GM21447 (cell line): ENCODE data around the gene TRA2B.
"Not testable (repeated sequence)": the region's sequence is repeated elsewhere in the genome, so short reads cannot be mapped to it uniquely, and the experiment has no call there.

Experiments used
- ATAC-seq: cut with Tn5 transposase; IDR thresholded peaks from one replicate; pipeline ENCODE4 v1.9.1; 2021; ENCODE audit not compliant: unreplicated experiment

The TRA2B gene

GRCh38 chr3:185928496-185928895, 9.3 kb downstream of the TRA2B start:
- peak; percentile 39 for ATAC-seq

GRCh38 chr3:185927501-185928200, 10.2 kb downstream of the TRA2B start:
- no peak for ATAC-seq

- ATAC-seq: no peak
Measured at GRCh38 chr3:185926445-185926844, 11.4 kb downstream of the TRA2B start.

DNA sequence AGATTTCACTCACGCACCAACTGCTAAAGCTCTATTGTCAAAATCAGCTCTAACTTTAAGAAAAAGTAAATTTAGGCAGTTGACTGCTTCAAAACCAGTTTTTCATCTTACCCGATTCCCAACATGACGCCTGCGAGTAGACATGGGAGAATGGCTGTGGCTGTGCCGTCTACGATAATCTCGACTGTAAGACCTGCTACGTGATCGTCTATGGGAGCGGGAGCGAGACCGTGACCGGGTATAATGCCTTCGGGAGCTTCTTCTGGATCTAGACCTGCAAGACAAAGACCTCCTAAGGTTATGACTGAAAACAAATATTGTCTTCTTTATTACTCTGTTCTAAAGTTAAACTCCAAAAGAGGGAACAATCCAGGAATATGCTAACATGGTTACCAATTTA, 12.5 kb downstream of the TRA2B start:
- ATAC-seq: no peak

- no peak for ATAC-seq
Measured at GRCh38 chr3:185924375-185924774, 13.4 kb downstream of the TRA2B start.

DNA sequence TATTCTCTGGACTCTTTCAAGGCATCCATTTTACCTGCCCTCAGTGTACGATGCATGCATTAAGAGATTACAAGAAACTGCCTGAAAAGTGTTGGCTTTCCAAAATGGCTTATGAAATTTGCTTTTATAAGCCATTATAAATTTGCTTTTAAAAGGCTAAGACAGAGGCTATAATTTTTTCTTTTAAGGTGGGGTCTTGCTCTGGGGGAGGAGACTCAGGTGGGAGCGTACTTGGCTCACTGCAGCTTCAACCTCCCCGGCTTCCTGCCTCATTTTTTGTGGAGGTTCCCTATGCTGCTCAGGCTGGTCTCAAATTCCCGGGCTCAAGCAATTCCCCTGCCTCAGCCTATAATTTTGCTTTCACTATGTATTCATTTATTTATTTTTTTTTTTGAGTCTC, 17.6 kb downstream of the TRA2B start:
- no peak for ATAC-seq

GRCh38 chr3:185916042-185916833, 21.6 kb downstream of the TRA2B start:
- no peak for ATAC-seq

- no peak for ATAC-seq
Measured at GRCh38 chr3:185915642-185916041, 22.2 kb downstream of the TRA2B start.

- no peak for ATAC-seq
Measured at GRCh38 chr3:185914911-185915629, 22.7 kb downstream of the TRA2B start.

DNA sequence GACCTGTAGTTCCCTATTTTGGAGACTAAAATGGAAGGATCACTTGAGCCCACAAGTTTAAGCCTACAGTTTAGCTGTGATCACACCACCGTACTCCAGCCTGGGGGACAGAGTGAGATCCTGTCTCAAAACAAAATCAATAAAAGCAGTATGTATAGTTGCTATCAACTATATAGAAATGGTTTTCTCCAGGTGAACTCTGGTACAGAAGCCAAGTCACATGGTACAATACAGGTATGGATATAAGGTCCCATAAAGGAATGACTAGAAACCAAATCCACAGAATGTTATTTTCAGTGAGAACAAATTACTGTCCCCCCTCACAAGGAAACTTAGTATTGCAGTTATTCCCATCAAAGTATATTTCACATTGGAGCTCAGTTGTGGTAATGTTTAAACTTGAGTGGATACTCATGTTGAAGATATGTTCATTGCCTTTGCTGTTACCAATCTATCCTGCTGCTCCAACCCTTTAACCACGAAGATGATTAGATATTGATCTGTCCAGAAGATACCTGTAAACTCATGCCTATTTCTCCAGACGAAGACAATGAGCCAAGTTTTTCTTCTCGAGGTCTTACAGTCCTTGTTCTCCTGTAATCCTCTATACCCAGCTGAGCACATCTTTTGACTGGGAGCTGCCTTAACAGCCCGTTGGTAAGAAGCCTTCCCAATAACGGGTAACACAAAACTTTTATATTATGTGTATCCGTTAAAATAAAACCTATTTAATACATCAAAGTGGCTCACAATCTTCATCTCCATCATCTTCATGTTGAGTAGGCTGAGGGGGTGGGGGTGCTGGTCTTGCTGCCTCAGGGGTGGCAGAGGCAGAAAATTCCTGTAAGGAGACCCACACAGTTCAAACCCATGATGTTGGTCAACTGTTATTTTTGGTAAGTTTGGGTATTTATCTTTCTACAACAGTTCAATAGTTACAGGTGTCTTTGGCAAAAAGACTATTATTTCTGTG, 24.6 kb downstream of the TRA2B start:
- no peak for ATAC-seq

DNA sequence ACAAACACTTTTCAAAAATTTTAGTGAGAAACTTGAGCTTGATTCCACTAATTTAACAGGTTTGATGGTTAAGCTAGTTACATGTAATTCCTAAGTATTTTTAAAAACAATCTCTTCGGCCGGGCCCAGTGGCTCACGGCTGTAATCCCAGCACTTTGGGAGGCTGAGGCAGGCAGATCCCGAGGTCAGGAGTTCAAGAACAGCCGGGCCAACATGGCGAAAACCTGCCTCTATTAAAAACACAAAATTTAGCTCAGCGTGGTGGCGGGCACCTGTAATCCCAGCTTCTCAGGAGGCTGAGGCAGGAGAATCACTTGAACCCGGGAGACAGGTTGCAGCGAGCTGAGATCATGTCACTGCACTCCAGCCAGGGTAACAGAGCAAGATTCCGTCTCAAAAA, 25.3 kb downstream of the TRA2B start:
- ATAC-seq: no peak

GRCh38 chr3:185911076-185911448, 26.8 kb downstream of the TRA2B start:
- ATAC-seq: not testable (repeated sequence)

DNA sequence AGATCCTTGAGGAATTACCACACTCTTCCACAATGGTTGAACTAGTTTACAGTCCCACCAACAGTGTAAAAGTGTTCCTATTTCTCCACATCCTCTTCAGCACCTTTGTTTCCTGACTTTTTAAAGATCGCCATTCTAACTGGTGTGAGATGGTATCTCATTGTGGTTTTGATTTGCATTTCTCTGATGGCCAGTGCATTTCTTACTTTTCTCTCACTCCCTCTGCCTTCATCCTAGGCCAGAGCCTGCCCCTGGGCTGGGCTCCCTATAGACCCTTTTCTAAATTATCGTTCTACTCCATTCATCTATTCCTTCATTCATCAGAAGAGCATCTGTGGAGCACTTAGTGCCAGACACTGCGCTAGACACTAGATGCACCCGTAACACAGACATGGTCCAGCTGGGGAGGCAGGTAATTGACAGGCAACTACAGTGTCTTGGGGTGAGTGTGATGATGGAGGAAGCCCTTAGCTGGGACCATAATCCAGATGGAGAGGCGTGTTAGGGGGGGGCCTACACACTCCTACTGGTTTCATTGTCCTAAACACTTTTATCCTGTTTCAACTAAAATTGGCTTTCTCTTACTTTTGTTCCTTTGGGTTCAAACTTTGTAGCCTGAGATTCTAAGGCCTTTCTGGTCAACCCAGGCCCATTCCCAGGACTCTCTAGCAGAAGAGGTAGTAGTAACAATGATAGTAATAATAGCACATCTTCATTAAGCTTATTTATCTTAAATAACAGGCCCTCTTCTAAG, 27.3 kb downstream of the TRA2B start:
- not testable (repeated sequence) for ATAC-seq

GRCh38 chr3:185909913-185910312, 27.9 kb downstream of the TRA2B start:
- ATAC-seq: not testable (repeated sequence)

- ATAC-seq: no peak
Measured at GRCh38 chr3:185900228-185900627, 37.6 kb downstream of the TRA2B start.

GRCh38 chr3:185896636-185897035, 41.2 kb downstream of the TRA2B start:
- no peak for ATAC-seq

GRCh38 chr3:185887066-185887465, 50.7 kb downstream of the TRA2B start:
- ATAC-seq: no peak

GRCh38 chr3:185884641-185885040, 53.2 kb downstream of the TRA2B start:
- no peak for ATAC-seq

DNA sequence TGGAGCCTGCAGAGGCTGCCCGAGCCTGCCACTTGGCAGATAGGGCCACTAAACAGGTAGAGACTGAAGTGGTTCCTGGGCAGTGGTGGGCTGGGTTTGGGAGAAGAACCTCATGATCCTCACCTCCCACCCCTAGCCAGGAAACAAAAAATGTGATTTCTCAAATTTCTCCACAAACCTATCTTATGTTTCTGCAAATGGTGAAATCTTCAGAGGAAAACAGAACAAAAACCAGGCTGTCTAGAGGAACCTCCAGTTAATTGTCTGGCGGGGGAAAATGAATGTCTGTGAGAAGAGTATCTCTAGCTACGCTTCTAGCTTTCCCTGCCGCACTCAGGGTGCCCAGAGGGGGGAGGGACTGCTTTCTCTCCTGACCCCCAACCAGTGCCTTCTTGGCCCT, 55.9 kb downstream of the TRA2B start:
- no peak for ATAC-seq

GRCh38 chr3:185880600-185880999, 57.2 kb downstream of the TRA2B start:
- ATAC-seq: no peak
